ENCODE data around the gene SURF4.
"Not testable (repeated sequence)": the region's sequence is repeated elsewhere in the genome, so short reads cannot be mapped to it uniquely, and the experiment has no call there.

Gene SURF4

GRCh38 chr9:133322701-133323100 lies 53.2 kb downstream of the SURF4 start:
- Histone ChIP-seq H3K18ac (ENCODE audit: low read length) (no peak overlapping the region), H4K8ac (ENCODE audit: low read depth, low read length) (no peak overlapping the region), H2AFZ (ENCODE audit: insufficient read depth, low read length, poor library complexity) (no peak overlapping the region), H3K79me2 (ENCODE audit: control insufficient read depth, insufficient read depth, low read length, poor library complexity) (no peaks in the 10 kb centered on the region), H3K27me3 (ENCODE audit: insufficient read depth, low read length) (no peaks in the 10 kb centered on the region), H3K4ac (ENCODE audit: low read depth, low read length) (no peak overlapping the region), H2BK5ac (ENCODE audit: low read depth, low read length, poor library complexity) (no peak overlapping the region), H3K14ac (ENCODE audit: low read length) (no peak overlapping the region), H2AK5ac (ENCODE audit: low read length) (no peak overlapping the region), H3K4me3 (ENCODE audit: low read depth, low read length) (no peak overlapping the region), H3K4me1 (ENCODE audit: control insufficient read depth in 1 of 2, insufficient read depth in 2 of 2, low read length in 2 of 2) (no peaks in the 10 kb centered on the region), H4K12ac (ENCODE audit: low read depth, low read length) (no peak overlapping the region), H3K4me2 (ENCODE audit: low read length) (no peak overlapping the region), H2BK12ac (ENCODE audit: low read length) (no peak overlapping the region), H3K79me1 (ENCODE audit: low read length) (no peaks in the 10 kb centered on the region), H3K23ac (ENCODE audit: low read length) (no peak overlapping the region), H2BK120ac (ENCODE audit: insufficient read depth, low read length, poor library complexity) (no peak overlapping the region), H3K9ac (ENCODE audit: low read length) (no peak overlapping the region), H3K27ac (ENCODE audit: low read depth, low read length) (no peak overlapping the region), H3K36me3 (ENCODE audit: control insufficient read depth in 1 of 2, insufficient read depth in 2 of 2, low read length in 2 of 2) (no peaks in the 10 kb centered on the region), H3K9me3 (ENCODE audit: insufficient read depth, low read depth, low read length) (peaks cover 16% of the 10 kb centered on the region), H4K91ac (ENCODE audit: low read depth, low read length) (no peak overlapping the region)
- WGBS (ENCODE audit: extremely low coverage, insufficient coverage, insufficient read length), result no CpG with 5 or more reads among the region's 14 CpGs
- DNase-seq, result no peak

GRCh38 chr9:133321411-133321935 lies 54.4 kb downstream of the SURF4 start:
- H4K8ac ChIP-seq (ENCODE audit: low read depth, low read length), result no peak overlapping the region
- no peak overlapping the region for H3K14ac ChIP-seq (ENCODE audit: low read length)
- H3K79me1 ChIP-seq (ENCODE audit: low read length), result no peaks in the 10 kb centered on the region
- no CpG with 5 or more reads among the region's 13 CpGs for WGBS (ENCODE audit: extremely low coverage, insufficient coverage, insufficient read length)
- H3K4ac ChIP-seq (ENCODE audit: low read depth, low read length), result no peak overlapping the region
- H3K36me3 ChIP-seq (ENCODE audit: control insufficient read depth in 1 of 2, insufficient read depth in 2 of 2, low read length in 2 of 2), result no peaks in the 10 kb centered on the region
- no peak overlapping the region for H2BK120ac ChIP-seq (ENCODE audit: insufficient read depth, low read length, poor library complexity)
- no peak overlapping the region for H4K91ac ChIP-seq (ENCODE audit: low read depth, low read length)
- H3K27ac ChIP-seq (ENCODE audit: low read depth, low read length), result no peak overlapping the region
- no peak for DNase-seq
- H3K9ac ChIP-seq (ENCODE audit: low read length), result no peak overlapping the region
- H2AFZ ChIP-seq (ENCODE audit: insufficient read depth, low read length, poor library complexity), result no peak overlapping the region
- no peak overlapping the region for H3K4me2 ChIP-seq (ENCODE audit: low read length)
- H3K23ac ChIP-seq (ENCODE audit: low read length), result no peak overlapping the region
- H3K9me3 ChIP-seq (ENCODE audit: insufficient read depth, low read depth, low read length), result peaks cover 16% of the 10 kb centered on the region
- H3K4me3 ChIP-seq (ENCODE audit: low read depth, low read length), result no peak overlapping the region
- no peaks in the 10 kb centered on the region for H3K79me2 ChIP-seq (ENCODE audit: control insufficient read depth, insufficient read depth, low read length, poor library complexity)
- no peak overlapping the region for H3K18ac ChIP-seq (ENCODE audit: low read length)
- no peak overlapping the region for H2BK5ac ChIP-seq (ENCODE audit: low read depth, low read length, poor library complexity)
- H3K4me1 ChIP-seq (ENCODE audit: control insufficient read depth in 1 of 2, insufficient read depth in 2 of 2, low read length in 2 of 2), result no peaks in the 10 kb centered on the region
- no peak overlapping the region for H2BK12ac ChIP-seq (ENCODE audit: low read length)
- no peak overlapping the region for H4K12ac ChIP-seq (ENCODE audit: low read depth, low read length)
- H2AK5ac ChIP-seq (ENCODE audit: low read length), result no peak overlapping the region
- H3K27me3 ChIP-seq (ENCODE audit: insufficient read depth, low read length), result no peaks in the 10 kb centered on the region

DNA sequence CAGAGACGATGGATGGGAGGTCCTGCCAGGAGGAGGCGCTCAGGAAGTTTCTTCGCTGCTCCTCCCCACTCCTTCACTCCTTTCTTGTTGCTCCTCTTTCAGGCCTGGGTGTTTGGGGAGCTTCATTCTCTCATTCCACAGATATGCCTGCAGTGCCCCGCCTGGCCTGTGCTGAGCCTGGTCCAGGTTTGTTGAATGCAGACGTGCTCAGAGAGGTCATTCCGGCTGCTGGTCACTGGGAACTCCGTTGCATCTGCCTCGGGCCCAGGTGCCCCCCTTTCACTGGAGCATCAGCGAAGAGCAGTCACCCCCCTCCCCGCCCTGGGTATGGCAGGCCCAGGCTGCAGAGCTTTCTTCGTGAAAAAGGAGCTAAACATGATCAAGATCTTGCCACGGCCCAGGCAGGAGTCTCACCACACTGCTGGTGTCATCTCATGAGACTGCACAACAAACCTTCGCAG lies 55.4 kb downstream of the SURF4 start:
- Histone ChIP-seq H3K36me3 (ENCODE audit: control insufficient read depth in 1 of 2, insufficient read depth in 2 of 2, low read length in 2 of 2) (no peaks in the 10 kb centered on the region), H2BK12ac (ENCODE audit: low read length) (no peak overlapping the region), H3K9ac (ENCODE audit: low read length) (no peak overlapping the region), H3K23ac (ENCODE audit: low read length) (no peak overlapping the region), H2BK120ac (ENCODE audit: insufficient read depth, low read length, poor library complexity) (no peak overlapping the region), H4K8ac (ENCODE audit: low read depth, low read length) (no peak overlapping the region), H4K91ac (ENCODE audit: low read depth, low read length) (no peak overlapping the region), H2AFZ (ENCODE audit: insufficient read depth, low read length, poor library complexity) (no peak overlapping the region), H3K4ac (ENCODE audit: low read depth, low read length) (no peak overlapping the region), H3K18ac (ENCODE audit: low read length) (no peak overlapping the region), H3K79me2 (ENCODE audit: control insufficient read depth, insufficient read depth, low read length, poor library complexity) (no peaks in the 10 kb centered on the region), H3K14ac (ENCODE audit: low read length) (no peak overlapping the region), H4K12ac (ENCODE audit: low read depth, low read length) (no peak overlapping the region), H3K79me1 (ENCODE audit: low read length) (no peaks in the 10 kb centered on the region), H3K27me3 (ENCODE audit: insufficient read depth, low read length) (no peaks in the 10 kb centered on the region), H3K27ac (ENCODE audit: low read depth, low read length) (no peak overlapping the region), H3K4me2 (ENCODE audit: low read length) (no peak overlapping the region), H3K4me3 (ENCODE audit: low read depth, low read length) (no peak overlapping the region), H2BK5ac (ENCODE audit: low read depth, low read length, poor library complexity) (no peak overlapping the region), H3K9me3 (ENCODE audit: insufficient read depth, low read depth, low read length) (peaks cover 16% of the 10 kb centered on the region), H3K4me1 (ENCODE audit: control insufficient read depth in 1 of 2, insufficient read depth in 2 of 2, low read length in 2 of 2) (no peaks in the 10 kb centered on the region), H2AK5ac (ENCODE audit: low read length) (no peak overlapping the region)
- no CpG with 5 or more reads among the region's 13 CpGs for WGBS (ENCODE audit: extremely low coverage, insufficient coverage, insufficient read length)
- no peak for DNase-seq

GRCh38 chr9:133317551-133317950 lies 58.3 kb downstream of the SURF4 start:
- H2BK120ac ChIP-seq (ENCODE audit: insufficient read depth, low read length, poor library complexity); H3K4me2 ChIP-seq (ENCODE audit: low read length); H3K14ac ChIP-seq (ENCODE audit: low read length); H2AFZ ChIP-seq (ENCODE audit: insufficient read depth, low read length, poor library complexity); H3K27me3 ChIP-seq (ENCODE audit: insufficient read depth, low read length); H3K27ac ChIP-seq (ENCODE audit: low read depth, low read length); H3K4ac ChIP-seq (ENCODE audit: low read depth, low read length); H4K91ac ChIP-seq (ENCODE audit: low read depth, low read length); H3K18ac ChIP-seq (ENCODE audit: low read length); H3K79me1 ChIP-seq (ENCODE audit: low read length); H3K9ac ChIP-seq (ENCODE audit: low read length); H4K12ac ChIP-seq (ENCODE audit: low read depth, low read length); H3K9me3 ChIP-seq (ENCODE audit: insufficient read depth, low read depth, low read length); H2BK12ac ChIP-seq (ENCODE audit: low read length); H4K8ac ChIP-seq (ENCODE audit: low read depth, low read length); H3K79me2 ChIP-seq (ENCODE audit: control insufficient read depth, insufficient read depth, low read length, poor library complexity); DNase-seq; H3K36me3 ChIP-seq (ENCODE audit: control insufficient read depth in 1 of 2, insufficient read depth in 2 of 2, low read length in 2 of 2); H3K23ac ChIP-seq (ENCODE audit: low read length); H2BK5ac ChIP-seq (ENCODE audit: low read depth, low read length, poor library complexity); H2AK5ac ChIP-seq (ENCODE audit: low read length); H3K4me3 ChIP-seq (ENCODE audit: low read depth, low read length); H3K4me1 ChIP-seq (ENCODE audit: control insufficient read depth in 1 of 2, insufficient read depth in 2 of 2, low read length in 2 of 2): not testable (repeated sequence)
- WGBS (ENCODE audit: extremely low coverage, insufficient coverage, insufficient read length), result no CpG with 5 or more reads among the region's 13 CpGs

Measured in trophoblast cell (in vitro differentiated cells and primary cell).